OCI-LY1 (cell line): Measurements from ENCODE around the gene SLAMF7.
"Not testable (repeated sequence)": the region's sequence is repeated elsewhere in the genome, so short reads cannot be mapped to it uniquely, and the experiment has no call there.

ENCODE experiments used
- CTCF ChIP-seq: fragments of 200-600 bp; sonication (generic), shearing (Covaris generic); IDR thresholded peaks from 2 replicates; pipeline ENCODE4 v1.5.1; 2017; ENCODE audit warnings: mild to moderate bottlenecking, antibody characterized with exemption, low read length, moderate library complexity, mixed read lengths
- EZH2 ChIP-seq: fragments of 200-600 bp; sonication (generic), shearing (Covaris generic); IDR thresholded peaks from 2 replicates; pipeline ENCODE4 v1.8.0; 2017; ENCODE audit warnings: borderline replicate concordance, mixed run types, mild to moderate bottlenecking, antibody characterized with exemption, low read length, moderate library complexity, mixed read lengths

- TF ChIP-seq CTCF, EZH2: not testable (repeated sequence)
These were observed 24.9 kb upstream of the SLAMF7 start for GRCh38 chr1:160714034-160714648.
